GM23338 (cell line): ENCODE data around the gene CER1. TPM values are rescaled to one million over a fixed set of nuclear protein-coding genes. Genes with fewer than 3 reads are reported as not detected.

Experiments
- ATAC-seq: fragments of 200-7000 bp; cut with Tn5 transposase; 3 replicates; pipeline ENCODE4 v1.9.1; 2020
- DNase-seq: peaks from one replicate; pipeline ENCODE4 v3.0.0-alpha.2; 2015; ENCODE audit warnings: low spot score
- H2AFZ ChIP-seq: fragments of 200-600 bp; sonication (generic); 2 replicates; pipeline ENCODE4 v1.8.0; 2016; ENCODE audit warnings: antibody characterized with exemption, mild to moderate bottlenecking, moderate library complexity
- H3F3A ChIP-seq: fragments of 200-600 bp; sonication (generic); replicated peaks from 2 replicates; pipeline ENCODE4 v1.8.0; 2017; ENCODE audit warnings: antibody characterized with exemption, mixed run types, low read depth
- H3K27ac ChIP-seq: fragments of 200-600 bp; sonication (generic); 2 replicates; pipeline ENCODE4 v1.6.1; 2016; ENCODE audit warnings: low read depth
- H3K27me3 ChIP-seq: fragments of 200-600 bp; sonication (generic); 2 replicates; pipeline ENCODE4 v1.8.0; 2016; ENCODE audit warnings: mild to moderate bottlenecking, mixed run types, moderate library complexity; ENCODE audit not compliant: insufficient read depth
- H3K36me3 ChIP-seq: fragments of 200-600 bp; sonication (generic); 2 replicates; pipeline ENCODE4 v1.8.0; 2016; ENCODE audit warnings: mild to moderate bottlenecking; ENCODE audit not compliant: insufficient read depth
- H3K4me1 ChIP-seq: fragments of 200-600 bp; sonication (generic); 2 replicates; pipeline ENCODE4 v1.8.0; 2016; ENCODE audit warnings: mild to moderate bottlenecking, moderate library complexity; ENCODE audit not compliant: insufficient read depth
- H3K4me2 ChIP-seq: fragments of 200-600 bp; sonication (generic); 2 replicates; pipeline ENCODE4 v1.7.1; 2017; ENCODE audit warnings: mixed run types
- H3K4me3 ChIP-seq: fragments of 200-600 bp; sonication (generic); 2 replicates; pipeline ENCODE4 v1.6.1; 2016; ENCODE audit warnings: mixed run types
- H3K79me2 ChIP-seq: fragments of 200-600 bp; sonication (generic); replicated peaks from 2 replicates; pipeline ENCODE4 v1.8.0; 2017; ENCODE audit warnings: mild to moderate bottlenecking; ENCODE audit not compliant: insufficient read depth
- H3K9me2 ChIP-seq: fragments of 200-600 bp; sonication (generic); 2 replicates; pipeline ENCODE4 v1.8.0; 2017; ENCODE audit not compliant: insufficient read depth
- H4K20me1 ChIP-seq: fragments of 200-600 bp; sonication (generic); replicated peaks from 2 replicates; pipeline ENCODE4 v1.8.0; 2017; ENCODE audit warnings: mild to moderate bottlenecking; ENCODE audit not compliant: insufficient read depth
- H3K27ac Mint-ChIP-seq: 2 replicates; pipeline ENCODE4 v1.8.0; 2020; ENCODE audit warnings: inconsistent platforms, mild to moderate bottlenecking, moderate library complexity, mixed read lengths
- H3K27me3 Mint-ChIP-seq: 3 replicates; pipeline ENCODE4 v1.8.0; 2022; ENCODE audit warnings: low read depth, mild to moderate bottlenecking, moderate library complexity, mixed read lengths, inconsistent platforms; ENCODE audit not compliant: insufficient read depth, poor library complexity
- H3K36me3 Mint-ChIP-seq: 3 replicates; pipeline ENCODE4 v1.8.0; 2021; ENCODE audit warnings: low read depth, mild to moderate bottlenecking, inconsistent platforms, moderate library complexity, mixed read lengths
- H3K4me1 Mint-ChIP-seq: 3 replicates; pipeline ENCODE4 v1.8.0; 2020; ENCODE audit warnings: mild to moderate bottlenecking, inconsistent platforms, mixed read lengths
- H3K4me3 Mint-ChIP-seq: 3 replicates; pipeline ENCODE4 v1.8.0; 2021; ENCODE audit warnings: moderate library complexity, mild to moderate bottlenecking, inconsistent platforms, mixed read lengths
- H3K9me3 Mint-ChIP-seq: 3 replicates; pipeline ENCODE4 v1.8.0; 2020; ENCODE audit warnings: moderate library complexity, mild to moderate bottlenecking, inconsistent platforms, mixed read lengths
- CREB1 ChIP-seq: fragments of 250-450 bp; sonication (Bioruptor Pico); IDR thresholded peaks from 2 replicates; pipeline ENCODE4 v1.5.0; 2020; ENCODE audit warnings: low read depth, mild to moderate bottlenecking, moderate library complexity
- CTCF ChIP-seq, 2 experiments: fragments of 200-600 bp in 1 of 2; sonication (generic) in 1 of 2; conservative IDR thresholded peaks; 2 replicates each; pipeline versions ENCODE4 v1.5.1 to v1.6.1; 2016 to 2017; ENCODE audit warnings: antibody characterized with exemption in 2 of 2, low read depth in 2 of 2, mild to moderate bottlenecking in 2 of 2, moderate library complexity in 1 of 2
- ETS1 ChIP-seq: IDR thresholded peaks from 2 replicates; pipeline ENCODE4 v1.6.1; 2016; ENCODE audit warnings: antibody characterized with exemption
- EZH2phosphoT487 ChIP-seq: fragments of 200-600 bp; sonication (generic); IDR thresholded peaks from one replicate; pipeline ENCODE4 v1.8.1; 2018; ENCODE audit warnings: antibody characterized with exemption; ENCODE audit not compliant: unreplicated experiment
- JUNB ChIP-seq: IDR thresholded peaks from one replicate; pipeline ENCODE4 v1.6.1; 2016; ENCODE audit warnings: antibody characterized with exemption; ENCODE audit not compliant: unreplicated experiment
- NANOG ChIP-seq: IDR thresholded peaks from 2 replicates; pipeline ENCODE4 v1.6.1; 2016; ENCODE audit warnings: antibody characterized with exemption, borderline replicate concordance
- POLR2AphosphoS5 ChIP-seq: IDR thresholded peaks from 2 replicates; pipeline ENCODE4 v1.6.1; 2016; ENCODE audit warnings: antibody characterized with exemption, low read depth
- STAT1 ChIP-seq: IDR thresholded peaks from one replicate; pipeline ENCODE4 v1.6.1; 2016; ENCODE audit warnings: antibody characterized with exemption; ENCODE audit not compliant: unreplicated experiment
- ZNF331 ChIP-seq: fragments of 250-450 bp; sonication (Bioruptor Pico); IDR thresholded peaks from 2 replicates; pipeline ENCODE4 v1.5.0; 2020; ENCODE audit warnings: low read depth, mild to moderate bottlenecking, moderate library complexity
- ZNF462 ChIP-seq: fragments of 250-450 bp; sonication (Bioruptor Pico); IDR thresholded peaks from 2 replicates; pipeline ENCODE4 v1.5.0; 2020; ENCODE audit warnings: mild to moderate bottlenecking, moderate library complexity
- polyA plus RNA-seq: library from polyadenylated mRNA; unstranded; fragments of >200 nt; fragmentation: Nextera tagmentation; extraction: Ambion mirVana; gene quantifications from 2 replicates; pipeline ENCODE4 v1.2.1, GENCODE V29; 2016
- total RNA-seq: library from RNA; depleted of rRNA; stranded (reverse); fragments of >200 nt; shearing (Covaris generic); gene quantifications from 2 replicates; pipeline ENCODE4 v1.2.3, GENCODE V29; 2014; rRNA removed

The CER1 gene
- total and polyA plus RNA-seq, 2 experiments from 2014 or later, result 0.73 to 4.4 TPM

GRCh38 chr9:14670718-14671117, 51.8 kb downstream of the CER1 start:
- H3K27ac ChIP-seq, result no peak overlapping the region
- no peaks in the 10 kb centered on the region for H4K20me1 ChIP-seq
- ATAC-seq (no peak), DNase-seq (no peak)
- H3K36me3 Mint-ChIP-seq, result no peaks in the 10 kb centered on the region; the same call in 2 of the 3 replicates
- H3K27ac Mint-ChIP-seq, result no peak overlapping the region
- H3K27me3 Mint-ChIP-seq, result no peaks in the 10 kb centered on the region
- no peak overlapping the region for H3K4me3 Mint-ChIP-seq
- H2AFZ ChIP-seq, result no peak overlapping the region
- no peaks in the 10 kb centered on the region for H3K9me3 Mint-ChIP-seq
- no peaks in the 10 kb centered on the region for H3K9me2 ChIP-seq
- no peaks in the 10 kb centered on the region for H3K79me2 ChIP-seq
- no peak overlapping the region for H3K4me2 ChIP-seq
- H3K4me3 ChIP-seq, result no peak overlapping the region
- TF ChIP-seq ZNF462 (no peak), JUNB (no peak), CREB1 (CRISPR knock-in tag) (no peak), POLR2AphosphoS5 (no peak), STAT1 (no peak), EZH2phosphoT487 (no peak), ETS1 (no peak), ZNF331 (CRISPR knock-in tag) (no peak), CTCF (conservative IDR thresholded peaks at IDR 0.05; ENCODE audit: low read depth in 2 of 2) (no peak), NANOG (no peak)
- H3F3A ChIP-seq, result no peaks in the 10 kb centered on the region
- no peaks in the 10 kb centered on the region for H3K36me3 ChIP-seq
- H3K4me1 ChIP-seq, result no peaks in the 10 kb centered on the region
- H3K27me3 ChIP-seq, result no peaks in the 10 kb centered on the region
- no peaks in the 10 kb centered on the region for H3K4me1 Mint-ChIP-seq

Other genes with a start within 250 kb of the CER1 start
- 9.9 and 13.5 TPM in 2 replicates for gene ZDHHC21, start 29.3 kb downstream of the CER1 start, total RNA-seq
- gene ZDHHC21, start 29.3 kb downstream of the CER1 start, polyA plus RNA-seq, result 3.3 and 4.0 TPM in 2 replicates
- gene FREM1, start 187.7 kb upstream of the CER1 start, total RNA-seq, result 3.1 and 4.8 TPM in 2 replicates
- gene FREM1, start 187.7 kb upstream of the CER1 start, polyA plus RNA-seq, result 0.78 and 0.94 TPM in 2 replicates